Esophagus muscularis mucosa (tissue), 4 donors: Measurements from ENCODE around the gene VPREB3. TPM values are rescaled to one million over a fixed set of nuclear protein-coding genes. Genes with fewer than 3 reads are reported as not detected.

Experiments used
- DNase-seq: peaks from one replicate; pipeline ENCODE4 v3.0.0-alpha.2; 2017; ENCODE audit errors: extremely low spot score
- H3K27ac ChIP-seq, 4 donors: fragments of 200-600 bp; sonication (generic); replicated peaks in 1 of 4; 1 replicate in 3 of 4; 2 replicates in 1 of 4; pipeline ENCODE4 v1.5.1; 2016 to 2019; ENCODE audit warnings: mild to moderate bottlenecking in 1 of 4
- H3K27me3 ChIP-seq, 4 donors: fragments of 200-600 bp; sonication (generic); one replicate each; pipeline versions ENCODE4 v1.5.1 to v1.6.0; 2016 to 2019
- H3K36me3 ChIP-seq, 4 donors: fragments of 200-600 bp; sonication (generic); one replicate each; pipeline ENCODE4 v1.5.1; 2016 to 2019
- H3K4me1 ChIP-seq, 4 donors: fragments of 200-600 bp; sonication (generic); one replicate each; pipeline ENCODE4 v1.5.1; 2016 to 2019
- H3K4me3 ChIP-seq, 4 donors: fragments of 200-600 bp; sonication (generic); 1 replicate in 2 of 4; 2 replicates in 2 of 4; pipeline ENCODE4 v1.5.1; 2016 to 2019; ENCODE audit warnings: mild to moderate bottlenecking in 4 of 4, moderate library complexity in 1 of 4
- H3K9me3 ChIP-seq, 4 donors: fragments of 200-600 bp; sonication (generic); 1 replicate in 3 of 4; 2 replicates in 1 of 4; pipeline ENCODE4 v1.5.1; 2016 to 2019
- EP300 ChIP-seq: sonication (generic); formaldehyde crosslinking; IDR thresholded peaks from one replicate; pipeline ENCODE4 v1.6.1; 2017; ENCODE audit warnings: antibody characterized with exemption
- POLR2A ChIP-seq: fragments of 450-650 bp; IDR thresholded peaks from one replicate; pipeline ENCODE4 v1.6.1; 2017; ENCODE audit warnings: antibody characterized with exemption, moderate library complexity, mild to moderate bottlenecking, low read depth
- POLR2AphosphoS5 ChIP-seq, 2 donors: sonication (generic); formaldehyde crosslinking; IDR thresholded peaks; one replicate each; pipeline ENCODE4 v1.6.1; 2017; ENCODE audit warnings: antibody characterized with exemption in 2 of 2
- WGBS: methylation state at CpG from one replicate; pipeline ENCODE4 v1.1.5; 2018; 5-methylcytosine and 5-hydroxymethylcytosine counted together
- intact Hi-C: fragments of 100-400 bp; cut with DNase I; formaldehyde crosslinking; loops from one replicate; pipeline ENCODE4 v1.15.1; 2023
- total RNA-seq, 4 donors: library from RNA; depleted of rRNA; stranded (reverse); fragments of >200 nt; gene quantifications; one replicate each; pipeline versions ENCODE4 v1.1.0 to v1.2.1, GENCODE V29; 2016
- TF ChIP-seq, protein P1 (sequence below), 3 experiments: fragments of 200-600 bp in 2 of 3; fragments of 450-650 bp in 1 of 3; sonication (generic) in 2 of 3; IDR thresholded peaks; one replicate each; pipeline ENCODE4 v1.5.1; 2017 to 2019; ENCODE audit warnings: antibody characterized with exemption in 3 of 3, mild to moderate bottlenecking in 2 of 3, moderate library complexity in 1 of 3

Gene VPREB3
- total RNA-seq, 4 donors from 2014 or later: not detected

- no peaks in the 10 kb centered on the region for H3K9me3 ChIP-seq
- WGBS: 69% methylated on average over 4 of the region's 4 CpGs
- no peak overlapping the region for H3K4me3 ChIP-seq
- no peak for DNase-seq
- H3K27me3 ChIP-seq: no peaks in the 10 kb centered on the region
- intact Hi-C loops: no loop called here
- TF ChIP-seq EP300 (no peak), POLR2A (no peak), POLR2AphosphoS5 (IDR thresholded peaks at IDR 0.05) (no peak)
- TF ChIP-seq, protein P1, sequence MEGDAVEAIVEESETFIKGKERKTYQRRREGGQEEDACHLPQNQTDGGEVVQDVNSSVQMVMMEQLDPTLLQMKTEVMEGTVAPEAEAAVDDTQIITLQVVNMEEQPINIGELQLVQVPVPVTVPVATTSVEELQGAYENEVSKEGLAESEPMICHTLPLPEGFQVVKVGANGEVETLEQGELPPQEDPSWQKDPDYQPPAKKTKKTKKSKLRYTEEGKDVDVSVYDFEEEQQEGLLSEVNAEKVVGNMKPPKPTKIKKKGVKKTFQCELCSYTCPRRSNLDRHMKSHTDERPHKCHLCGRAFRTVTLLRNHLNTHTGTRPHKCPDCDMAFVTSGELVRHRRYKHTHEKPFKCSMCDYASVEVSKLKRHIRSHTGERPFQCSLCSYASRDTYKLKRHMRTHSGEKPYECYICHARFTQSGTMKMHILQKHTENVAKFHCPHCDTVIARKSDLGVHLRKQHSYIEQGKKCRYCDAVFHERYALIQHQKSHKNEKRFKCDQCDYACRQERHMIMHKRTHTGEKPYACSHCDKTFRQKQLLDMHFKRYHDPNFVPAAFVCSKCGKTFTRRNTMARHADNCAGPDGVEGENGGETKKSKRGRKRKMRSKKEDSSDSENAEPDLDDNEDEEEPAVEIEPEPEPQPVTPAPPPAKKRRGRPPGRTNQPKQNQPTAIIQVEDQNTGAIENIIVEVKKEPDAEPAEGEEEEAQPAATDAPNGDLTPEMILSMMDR (IDR thresholded peaks at IDR 0.05): no peak
- no peak overlapping the region for H3K27ac ChIP-seq
- H3K36me3 ChIP-seq: no peaks in the 10 kb centered on the region
- peaks cover 0 to 4% (median 4%) of the 10 kb centered on the region in 4 donors for H3K4me1 ChIP-seq
Measured at GRCh38 chr22:23756891-23757290, 2.7 kb upstream of the VPREB3 start.

DNA sequence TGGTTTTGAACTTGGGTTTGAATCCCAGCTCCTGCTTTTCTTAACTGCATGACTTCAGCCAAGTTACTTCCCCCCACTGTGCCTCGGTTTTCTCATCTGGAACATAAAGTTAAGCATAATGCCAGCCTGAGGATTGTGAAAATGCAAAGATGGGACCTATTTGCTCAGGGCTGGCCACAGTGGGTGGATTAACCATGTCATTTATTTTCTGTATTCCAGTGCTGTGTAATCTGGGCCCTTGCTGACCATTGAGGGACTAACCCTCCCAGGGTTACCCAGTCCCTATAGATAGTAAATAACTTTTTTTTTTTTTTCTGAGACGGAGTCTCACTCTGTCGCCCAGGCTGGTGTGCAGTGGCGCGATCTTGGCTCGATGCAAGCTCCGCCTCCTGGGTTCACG lies 1.5 kb upstream of the VPREB3 start:
- H3K4me1 ChIP-seq: peaks cover 0 to 13% (median 11%) of the 10 kb centered on the region in 4 donors
- no peak overlapping the region for H3K27ac ChIP-seq
- 89% methylated on average over 8 of the region's 8 CpGs for WGBS
- TF ChIP-seq, protein P1 (IDR thresholded peaks at IDR 0.05): no peak
- TF ChIP-seq EP300: no peak
- no peak for TF ChIP-seq POLR2A
- no peak for TF ChIP-seq POLR2AphosphoS5 (IDR thresholded peaks at IDR 0.05)
- no peak for DNase-seq
- H3K27me3 ChIP-seq: no peaks in the 10 kb centered on the region
- H3K36me3 ChIP-seq: no peaks in the 10 kb centered on the region
- H3K9me3 ChIP-seq: no peaks in the 10 kb centered on the region
- H3K4me3 ChIP-seq: no peak overlapping the region
- intact Hi-C loops: no loop called here

DNA sequence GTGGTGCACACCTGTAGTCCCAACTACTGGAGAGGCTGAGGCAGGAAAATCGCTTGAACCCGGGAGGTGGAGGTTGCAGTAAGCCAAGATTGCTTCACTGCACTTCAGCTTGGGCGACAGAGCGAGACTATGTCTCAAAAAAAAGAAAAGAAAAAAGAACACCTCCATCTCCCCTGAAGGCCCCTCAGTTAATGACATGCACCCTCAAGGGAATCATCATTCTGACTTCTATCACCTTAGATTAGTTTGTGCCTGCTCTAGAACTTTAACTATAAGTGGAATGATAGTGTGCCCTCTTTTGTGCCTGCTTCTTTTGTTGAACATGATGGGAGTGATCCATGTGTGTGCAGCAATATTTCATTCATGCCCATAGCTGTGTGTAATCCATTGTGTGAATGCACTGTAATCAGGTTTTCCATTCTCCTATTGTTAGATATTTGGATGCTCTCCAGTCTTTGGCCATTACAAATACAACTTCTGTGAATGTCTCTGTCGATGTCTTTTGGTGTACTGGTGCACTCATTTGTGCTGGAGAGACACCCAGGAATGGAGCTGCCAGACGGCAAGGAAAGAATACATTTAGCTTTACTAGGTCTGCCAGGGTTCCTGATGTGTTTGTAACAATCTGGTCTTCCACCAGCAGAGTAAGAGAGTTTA lies 883 bp upstream of the VPREB3 start:
- TF ChIP-seq EP300 (no peak), POLR2A (no peak), POLR2AphosphoS5 (IDR thresholded peaks at IDR 0.05) (no peak)
- TF ChIP-seq, protein P1 (IDR thresholded peaks at IDR 0.05): no peak
- Histone ChIP-seq H3K4me3 (no peak overlapping the region), H3K4me1 (peaks cover 5 to 19% (median 16%) of the 10 kb centered on the region in 4 donors), H3K27me3 (no peaks in the 10 kb centered on the region), H3K27ac (no peak overlapping the region), H3K9me3 (no peaks in the 10 kb centered on the region), H3K36me3 (no peaks in the 10 kb centered on the region)
- no peak for DNase-seq
- intact Hi-C loops: loop anchor here (5.0 kb wide), 1 partner anchor 38 kb away; no protein-coding TSS in a partner anchor
- 66% methylated on average over 6 of the region's 6 CpGs for WGBS

DNA sequence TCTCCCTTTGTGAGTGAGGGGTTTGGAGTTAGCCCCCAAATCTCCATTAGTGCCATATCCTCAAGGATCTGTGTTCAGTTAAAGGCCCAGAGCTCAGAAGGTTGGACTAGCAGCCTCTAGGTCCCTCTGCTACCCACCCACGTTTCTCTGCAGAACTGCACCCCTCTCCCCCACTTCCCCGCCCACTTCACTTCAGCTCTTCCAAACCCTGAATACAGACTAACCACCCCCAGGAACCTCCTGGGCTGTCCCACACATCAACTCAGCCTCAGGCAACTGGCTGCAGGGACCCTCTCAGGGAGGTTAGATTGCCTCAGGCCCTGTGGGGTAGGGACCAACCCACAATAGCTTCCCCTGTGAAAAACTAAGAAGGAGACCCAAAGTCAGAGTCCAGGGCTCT lies 840 bp downstream of the VPREB3 start:
- no peaks in the 10 kb centered on the region for H3K9me3 ChIP-seq
- H3K4me1 ChIP-seq: peaks cover 10 to 26% (median 22%) of the 10 kb centered on the region in 4 donors
- no peaks in the 10 kb centered on the region for H3K27me3 ChIP-seq
- TF ChIP-seq, protein P1 (IDR thresholded peaks at IDR 0.05): no peak
- TF ChIP-seq EP300 (no peak), POLR2A (no peak), POLR2AphosphoS5 (IDR thresholded peaks at IDR 0.05) (no peak)
- H3K36me3 ChIP-seq: no peaks in the 10 kb centered on the region
- no peak overlapping the region for H3K27ac ChIP-seq
- WGBS: 78% methylated on average over 2 of the region's 2 CpGs
- no peak for DNase-seq
- no peak overlapping the region for H3K4me3 ChIP-seq
- intact Hi-C loops: loop anchor here (5.0 kb wide), 1 partner anchor 36 kb away; no protein-coding TSS in a partner anchor
